Erythroblast (primary cell): ENCODE results near the gene TMEM106A.
"Not testable (repeated sequence)": the region's sequence is repeated elsewhere in the genome, so short reads cannot be mapped to it uniquely, and the experiment has no call there.

Experiments used
- DNase-seq, 2 experiments: peaks; one replicate each; lab custom pipeline; 2025; lab: John Stamatoyannopoulos, UW
- GATA1 ChIP-seq: IDR thresholded peaks from 2 replicates; pipeline ENCODE4 v1.6.1; 2011; ENCODE audit warnings: low read depth, mild to moderate bottlenecking, control low read depth, low read length, moderate library complexity
- POLR2A ChIP-seq: IDR thresholded peaks from 2 replicates; pipeline ENCODE4 v1.6.1; 2011; ENCODE audit warnings: mild to moderate bottlenecking, low read length

Gene TMEM106A

GRCh38 chr17:43220511-43221125 lies 8.9 kb downstream of the TMEM106A start:
- no peak for DNase-seq
- TF ChIP-seq POLR2A: no peak
- no peak for TF ChIP-seq GATA1

- TF ChIP-seq GATA1 (no peak), POLR2A (no peak)
- DNase-seq: no peak
Measured at GRCh38 chr17:43224146-43224705, 12.6 kb downstream of the TMEM106A start.

GRCh38 chr17:43226393-43226792 lies 14.7 kb downstream of the TMEM106A start:
- TF ChIP-seq POLR2A: no peak
- no peak for DNase-seq

- DNase-seq: not testable (repeated sequence)
Measured at GRCh38 chr17:43228020-43228782, 16.5 kb downstream of the TMEM106A start, which contains the start of gene CCDC200. Gene CCDC200, minus strand, starts transcription at chr17:43228623. Its CDS starts 69 bp downstream, at chr17:43228554.

- not testable (repeated sequence) for DNase-seq
Measured at GRCh38 chr17:43231205-43232020, 19.7 kb downstream of the TMEM106A start.

GRCh38 chr17:43232021-43232699 lies 20.5 kb downstream of the TMEM106A start:
- not testable (repeated sequence) for DNase-seq

- DNase-seq: not testable (repeated sequence)
Measured at GRCh38 chr17:43233263-43233662, 21.6 kb downstream of the TMEM106A start.

GRCh38 chr17:43233877-43234276 lies 22.2 kb downstream of the TMEM106A start, which contains the start of gene RNU2-1:
Gene RNU2-1, minus strand, starts transcription at chr17:43233977.
- DNase-seq: not testable (repeated sequence)

GRCh38 chr17:43239597-43239996 lies 27.9 kb downstream of the TMEM106A start:
- not testable (repeated sequence) for DNase-seq

- not testable (repeated sequence) for DNase-seq
Measured at GRCh38 chr17:43240596-43241352, 29.1 kb downstream of the TMEM106A start.

- not testable (repeated sequence) for DNase-seq
Measured at GRCh38 chr17:43246456-43246855, 34.8 kb downstream of the TMEM106A start.
